GM12878 (cell line): ENCODE measurements around the gene SLC44A3. TPM values are rescaled to one million over a fixed set of nuclear protein-coding genes. Genes with fewer than 3 reads are reported as not detected.

Experiments used
- ATAC-seq: fragments of 200-7000 bp; cut with Tn5 transposase; 3 replicates; pipeline ENCODE4 v1.9.1; 2020; ENCODE audit warnings: mild to moderate bottlenecking, moderate library complexity
- BruUV-seq: library from RNA; stranded (reverse); fragments of 400-500 nt; replicated peaks from 2 replicates; lab custom pipeline; 2021; lab: Mats Ljungman, UMichigan
- CTCF ChIA-PET: fragments of 300-600 bp; sonication (Branson Sonifier 250); formaldehyde crosslinking; extraction: SDS; loops from one replicate; lab custom pipeline; 2021; ENCODE audit warnings: inconsistent platforms; lab: Yijun Ruan, JAX
- POLR2A ChIA-PET: fragments of 350-600 bp; formaldehyde crosslinking; extraction: SDS; loops from one replicate; lab custom pipeline; 2021; ENCODE audit warnings: inconsistent platforms; lab: Charles Lee
- RAD21 ChIA-PET: fragments of 300-600 bp; sonication (Branson Sonifier 250); formaldehyde crosslinking; loops from one replicate; lab custom pipeline; 2023; ENCODE audit warnings: antibody characterized with exemption; ENCODE audit not compliant: unreplicated experiment; lab: Charles Lee
- SMC1A ChIA-PET: fragments of 300-600 bp; sonication (Branson Sonifier 250); formaldehyde crosslinking; loops from one replicate; lab custom pipeline; 2023; ENCODE audit not compliant: unreplicated experiment, uncharacterized antibody; lab: Charles Lee
- DNase-seq: peaks from one replicate; pipeline ENCODE4 v3.0.0-alpha.2; 2011; ENCODE audit warnings: low read depth, low spot score
- FAIRE-seq: peaks from 3 replicates; lab custom pipeline; 2011; peaks lifted over from hg19 to GRCh38; lab: Jason Lieb, UNC
- H2AFZ ChIP-seq: 2 replicates; pipeline ENCODE4 v1.6.0; 2011; ENCODE audit warnings: low read depth, low read length, control low read depth; ENCODE audit not compliant: control insufficient read depth
- H3K27ac ChIP-seq: 2 replicates; pipeline ENCODE4 v1.5.1; 2011; ENCODE audit warnings: control low read depth; ENCODE audit not compliant: control insufficient read depth, insufficient read depth
- H3K27me3 ChIP-seq, 2 experiments: replicated peaks in 1 of 2; 2 replicates each; pipeline versions ENCODE4 v1.6.0 to v1.6.1; 2011; ENCODE audit warnings: low read length in 1 of 2; ENCODE audit not compliant: control insufficient read depth in 2 of 2, insufficient read depth in 2 of 2
- H3K36me3 ChIP-seq, 2 experiments: 2 replicates each; pipeline ENCODE4 v1.5.1; 2011; ENCODE audit warnings: low read length in 1 of 2; ENCODE audit not compliant: control insufficient read depth in 2 of 2, insufficient read depth in 2 of 2
- H3K4me1 ChIP-seq: 2 replicates; pipeline ENCODE4 v1.6.1; 2011; ENCODE audit warnings: mild to moderate bottlenecking, low read length, moderate library complexity, mixed read lengths; ENCODE audit not compliant: control insufficient read depth, insufficient read depth
- H3K4me2 ChIP-seq: 2 replicates; pipeline ENCODE4 v1.6.0; 2011; ENCODE audit warnings: control low read depth; ENCODE audit not compliant: control insufficient read depth, insufficient read depth
- H3K4me3 ChIP-seq: fragments of 200-600 bp; sonication (generic); 2 replicates; pipeline ENCODE4 v1.5.1; 2016
- H3K79me2 ChIP-seq: 2 replicates; pipeline ENCODE4 v1.6.0; 2011; ENCODE audit warnings: low read length; ENCODE audit not compliant: control insufficient read depth, insufficient read depth
- H3K9ac ChIP-seq: 2 replicates; pipeline ENCODE4 v1.8.0; 2011; ENCODE audit warnings: low read length, control low read depth, mixed read lengths; ENCODE audit not compliant: control insufficient read depth, insufficient read depth
- H3K9me3 ChIP-seq: replicated peaks from 3 replicates; pipeline ENCODE4 v1.5.1; 2011; ENCODE audit warnings: mild to moderate bottlenecking, low read length; ENCODE audit not compliant: control insufficient read depth, insufficient read depth
- H4K20me1 ChIP-seq: 2 replicates; pipeline ENCODE4 v1.6.0; 2011; ENCODE audit not compliant: control insufficient read depth, insufficient read depth
- CHD1 ChIP-seq: IDR thresholded peaks from 2 replicates; pipeline ENCODE4 v1.6.1; 2012; ENCODE audit warnings: low read depth, low read length, improper control_type of control experiment
- KAT2A ChIP-seq: conservative IDR thresholded peaks from 2 replicates; pipeline ENCODE4 v1.6.1; 2011; ENCODE audit warnings: low read depth, low read length; ENCODE audit not compliant: control insufficient read depth
- MEF2A ChIP-seq: IDR thresholded peaks from 2 replicates; pipeline ENCODE4 v1.6.1; 2011; ENCODE audit warnings: low read depth, mild to moderate bottlenecking, low read length, moderate library complexity; ENCODE audit not compliant: insufficient read depth
- MTA3 ChIP-seq: IDR thresholded peaks from 2 replicates; pipeline ENCODE4 v1.6.1; 2012; ENCODE audit warnings: low read length, inconsistent platforms, borderline replicate concordance
- SUPT20H ChIP-seq: IDR thresholded peaks from 2 replicates; pipeline ENCODE4 v1.6.1; 2011; ENCODE audit warnings: low read depth, mild to moderate bottlenecking, low read length, moderate library complexity, borderline replicate concordance; ENCODE audit not compliant: control insufficient read depth
- TCF7 ChIP-seq: IDR thresholded peaks from 2 replicates; pipeline ENCODE4 v1.6.1; 2014; ENCODE audit warnings: antibody characterized with exemption, borderline replicate concordance
- WGBS: methylation state at CpG from one replicate; pipeline ENCODE4 v1.1.6; 2016; ENCODE audit warnings: low lambda C conversion rate; ENCODE audit not compliant: insufficient replicate concordance, insufficient coverage; ENCODE audit errors: missing lambda C conversion rate; 5-methylcytosine and 5-hydroxymethylcytosine counted together
- in situ Hi-C: fragments of 300-500 bp; cut with MboI; formaldehyde crosslinking; loops from 9 replicates; pipeline ENCODE4 v1.14.3; 2018; ENCODE audit warnings: mixed read lengths
- intact Hi-C: fragments of 100-400 bp; cut with micrococcal nuclease; formaldehyde crosslinking; loops from one replicate; pipeline ENCODE4 v1.14.2; 2022; ENCODE audit not compliant: unreplicated experiment
- polyA plus RNA-seq, 11 experiments: library from polyadenylated mRNA; depleted of rRNA in 4 of 11; unstranded in 6 of 11; stranded (reverse) in 5 of 11; fragments of >200 nt; fragmentation: Nextera tagmentation in 4 of 11; fragmentation: Illumina TruSeq in 1 of 11; extraction: Ambion mirVana in 4 of 11; extraction: Trizol in 1 of 11; gene quantifications; 1 replicate in 1 of 11; 2 replicates in 10 of 11; pipeline versions ENCODE4 v1.2.1 to v1.2.3, GENCODE V29; 2011 to 2016; ENCODE audit warnings: inconsistent platforms in 2 of 11, missing spikeins in 2 of 11, low read depth in 1 of 11
- total RNA-seq, 4 experiments: library from RNA; depleted of rRNA in 3 of 4; stranded (reverse); fragments of >200 nt in 3 of 4; fragmentation: Illumina TruSeq in 1 of 4; extraction: Trizol in 1 of 4; gene quantifications; 2 replicates each; pipeline versions ENCODE4 v1.2.1 to v1.2.3, GENCODE V29; 2013 to 2021
- TF ChIP-seq, protein P1 (sequence below): IDR thresholded peaks from 2 replicates; pipeline ENCODE4 v1.6.1; 2012; ENCODE audit warnings: improper control_type of control experiment, low read depth, low read length; ENCODE audit not compliant: insufficient replicate concordance
- TF ChIP-seq, protein P2 (sequence below): fragments of 450-650 bp; IDR thresholded peaks from 2 replicates; pipeline ENCODE4 v1.6.1; 2017; ENCODE audit warnings: mild to moderate bottlenecking, low read depth, inconsistent platforms; ENCODE audit not compliant: poor library complexity, severe bottlenecking

Gene SLC44A3
- total and polyA plus RNA-seq, 10 of the 15 experiments (the other 5 are each of a cell fraction or from before 2014, with no cell fraction given) = not detected

DNA sequence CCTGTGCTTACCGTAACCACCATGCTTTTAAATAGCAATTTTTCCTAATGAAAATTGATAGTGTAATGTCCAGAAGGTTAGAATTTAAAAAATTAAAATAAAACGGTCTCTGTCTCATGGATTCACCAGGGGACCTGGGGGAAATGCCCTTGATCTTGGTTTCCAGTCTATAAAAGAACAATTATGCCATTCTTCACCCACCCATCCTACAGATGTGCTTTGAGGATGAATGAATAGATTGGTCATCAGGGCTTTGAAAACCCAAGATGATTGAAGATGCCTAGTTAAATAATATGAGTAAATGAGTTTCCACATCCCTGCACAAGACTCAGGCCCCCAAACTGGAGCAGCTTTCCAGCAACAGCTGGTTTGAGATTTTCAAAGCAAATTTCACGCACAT lies 68.0 kb downstream of the SLC44A3 start (continued):
- TF ChIP-seq MTA3 (no peak), SUPT20H (no peak), KAT2A (no peak)

DNA sequence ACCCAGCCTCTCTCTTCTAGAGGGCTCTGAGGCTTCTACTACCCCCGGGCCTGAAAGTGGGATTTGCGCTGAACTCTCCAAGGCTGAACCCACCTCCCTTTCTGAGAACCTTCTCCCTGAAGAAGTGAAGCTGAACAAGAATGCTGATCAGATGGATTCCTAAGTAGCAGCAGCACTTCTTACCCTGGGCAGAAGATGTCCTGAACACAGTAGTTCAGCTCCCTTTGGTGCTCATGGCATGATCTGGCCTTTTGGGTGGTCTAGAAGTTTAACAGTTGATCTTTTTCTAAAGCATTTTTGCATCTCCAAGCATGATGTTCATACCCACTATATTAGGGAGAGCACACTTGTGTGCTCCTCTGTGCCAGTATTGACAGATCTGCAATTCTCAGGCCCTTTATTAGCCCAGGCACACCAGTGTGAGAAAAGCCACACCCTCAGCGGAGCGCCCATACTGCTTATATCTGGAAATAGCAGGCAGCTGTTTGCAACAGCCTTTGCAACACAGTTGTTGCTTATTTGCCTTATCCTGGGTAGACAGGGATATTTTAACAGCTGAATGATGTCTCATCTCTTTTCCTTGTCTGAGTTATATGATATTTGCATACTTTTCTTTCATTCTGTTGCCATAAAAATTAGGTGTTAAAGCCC lies 72.6 kb downstream of the SLC44A3 start:
- no peaks in the 10 kb centered on the region for H3K79me2 ChIP-seq
- SMC1A ChIA-PET = interaction anchor here (0.7 kb wide), 1 partner anchor 1451 kb away, joined by 3 read pairs; no protein-coding TSS in a partner anchor
- no peak overlapping the region for H3K9ac ChIP-seq
- RAD21 ChIA-PET = no interaction called here
- H3K9me3 ChIP-seq = no peaks in the 10 kb centered on the region
- no peaks in the 10 kb centered on the region for H3K27me3 ChIP-seq
- TF ChIP-seq CHD1 (no peak), MEF2A (no peak), TCF7 (no peak)
- TF ChIP-seq, protein P1, sequence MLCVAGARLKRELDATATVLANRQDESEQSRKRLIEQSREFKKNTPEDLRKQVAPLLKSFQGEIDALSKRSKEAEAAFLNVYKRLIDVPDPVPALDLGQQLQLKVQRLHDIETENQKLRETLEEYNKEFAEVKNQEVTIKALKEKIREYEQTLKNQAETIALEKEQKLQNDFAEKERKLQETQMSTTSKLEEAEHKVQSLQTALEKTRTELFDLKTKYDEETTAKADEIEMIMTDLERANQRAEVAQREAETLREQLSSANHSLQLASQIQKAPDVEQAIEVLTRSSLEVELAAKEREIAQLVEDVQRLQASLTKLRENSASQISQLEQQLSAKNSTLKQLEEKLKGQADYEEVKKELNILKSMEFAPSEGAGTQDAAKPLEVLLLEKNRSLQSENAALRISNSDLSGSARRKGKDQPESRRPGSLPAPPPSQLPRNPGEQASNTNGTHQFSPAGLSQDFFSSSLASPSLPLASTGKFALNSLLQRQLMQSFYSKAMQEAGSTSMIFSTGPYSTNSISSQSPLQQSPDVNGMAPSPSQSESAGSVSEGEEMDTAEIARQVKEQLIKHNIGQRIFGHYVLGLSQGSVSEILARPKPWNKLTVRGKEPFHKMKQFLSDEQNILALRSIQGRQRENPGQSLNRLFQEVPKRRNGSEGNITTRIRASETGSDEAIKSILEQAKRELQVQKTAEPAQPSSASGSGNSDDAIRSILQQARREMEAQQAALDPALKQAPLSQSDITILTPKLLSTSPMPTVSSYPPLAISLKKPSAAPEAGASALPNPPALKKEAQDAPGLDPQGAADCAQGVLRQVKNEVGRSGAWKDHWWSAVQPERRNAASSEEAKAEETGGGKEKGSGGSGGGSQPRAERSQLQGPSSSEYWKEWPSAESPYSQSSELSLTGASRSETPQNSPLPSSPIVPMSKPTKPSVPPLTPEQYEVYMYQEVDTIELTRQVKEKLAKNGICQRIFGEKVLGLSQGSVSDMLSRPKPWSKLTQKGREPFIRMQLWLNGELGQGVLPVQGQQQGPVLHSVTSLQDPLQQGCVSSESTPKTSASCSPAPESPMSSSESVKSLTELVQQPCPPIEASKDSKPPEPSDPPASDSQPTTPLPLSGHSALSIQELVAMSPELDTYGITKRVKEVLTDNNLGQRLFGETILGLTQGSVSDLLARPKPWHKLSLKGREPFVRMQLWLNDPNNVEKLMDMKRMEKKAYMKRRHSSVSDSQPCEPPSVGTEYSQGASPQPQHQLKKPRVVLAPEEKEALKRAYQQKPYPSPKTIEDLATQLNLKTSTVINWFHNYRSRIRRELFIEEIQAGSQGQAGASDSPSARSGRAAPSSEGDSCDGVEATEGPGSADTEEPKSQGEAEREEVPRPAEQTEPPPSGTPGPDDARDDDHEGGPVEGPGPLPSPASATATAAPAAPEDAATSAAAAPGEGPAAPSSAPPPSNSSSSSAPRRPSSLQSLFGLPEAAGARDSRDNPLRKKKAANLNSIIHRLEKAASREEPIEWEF = no peak
- TF ChIP-seq, protein P2, sequence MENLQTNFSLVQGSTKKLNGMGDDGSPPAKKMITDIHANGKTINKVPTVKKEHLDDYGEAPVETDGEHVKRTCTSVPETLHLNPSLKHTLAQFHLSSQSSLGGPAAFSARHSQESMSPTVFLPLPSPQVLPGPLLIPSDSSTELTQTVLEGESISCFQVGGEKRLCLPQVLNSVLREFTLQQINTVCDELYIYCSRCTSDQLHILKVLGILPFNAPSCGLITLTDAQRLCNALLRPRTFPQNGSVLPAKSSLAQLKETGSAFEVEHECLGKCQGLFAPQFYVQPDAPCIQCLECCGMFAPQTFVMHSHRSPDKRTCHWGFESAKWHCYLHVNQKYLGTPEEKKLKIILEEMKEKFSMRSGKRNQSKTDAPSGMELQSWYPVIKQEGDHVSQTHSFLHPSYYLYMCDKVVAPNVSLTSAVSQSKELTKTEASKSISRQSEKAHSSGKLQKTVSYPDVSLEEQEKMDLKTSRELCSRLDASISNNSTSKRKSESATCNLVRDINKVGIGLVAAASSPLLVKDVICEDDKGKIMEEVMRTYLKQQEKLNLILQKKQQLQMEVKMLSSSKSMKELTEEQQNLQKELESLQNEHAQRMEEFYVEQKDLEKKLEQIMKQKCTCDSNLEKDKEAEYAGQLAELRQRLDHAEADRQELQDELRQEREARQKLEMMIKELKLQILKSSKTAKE = no peak
- no peaks in the 10 kb centered on the region for H3K4me1 ChIP-seq
- intact Hi-C loops = no loop called here
- no peak overlapping the region for H2AFZ ChIP-seq
- no peak for ATAC-seq
- in situ Hi-C loops = no loop called here
- no peaks in the 10 kb centered on the region for H3K36me3 ChIP-seq
- CTCF ChIA-PET = no interaction called here
- no peak overlapping the region for H3K4me2 ChIP-seq
- no peak overlapping the region for H3K4me3 ChIP-seq
- POLR2A ChIA-PET = interaction anchor here (1.2 kb wide), 1 partner anchor 19 kb away, joined by 3 read pairs; no protein-coding TSS in a partner anchor
- 76% methylated on average over 4 of the region's 4 CpGs for WGBS
- DNase-seq = no peak
- no TSS peak for BruUV-seq
- H4K20me1 ChIP-seq = no peaks in the 10 kb centered on the region
- FAIRE-seq = no peak
- no peak overlapping the region for H3K27ac ChIP-seq
